ENCODE results near the gene SLC4A8. TPM values are rescaled to one million over a fixed set of nuclear protein-coding genes. Genes with fewer than 3 reads are reported as not detected.

SLC4A8 gene
- total RNA-seq, 1 experiment from 2014 or later = 62.7 TPM

DNA sequence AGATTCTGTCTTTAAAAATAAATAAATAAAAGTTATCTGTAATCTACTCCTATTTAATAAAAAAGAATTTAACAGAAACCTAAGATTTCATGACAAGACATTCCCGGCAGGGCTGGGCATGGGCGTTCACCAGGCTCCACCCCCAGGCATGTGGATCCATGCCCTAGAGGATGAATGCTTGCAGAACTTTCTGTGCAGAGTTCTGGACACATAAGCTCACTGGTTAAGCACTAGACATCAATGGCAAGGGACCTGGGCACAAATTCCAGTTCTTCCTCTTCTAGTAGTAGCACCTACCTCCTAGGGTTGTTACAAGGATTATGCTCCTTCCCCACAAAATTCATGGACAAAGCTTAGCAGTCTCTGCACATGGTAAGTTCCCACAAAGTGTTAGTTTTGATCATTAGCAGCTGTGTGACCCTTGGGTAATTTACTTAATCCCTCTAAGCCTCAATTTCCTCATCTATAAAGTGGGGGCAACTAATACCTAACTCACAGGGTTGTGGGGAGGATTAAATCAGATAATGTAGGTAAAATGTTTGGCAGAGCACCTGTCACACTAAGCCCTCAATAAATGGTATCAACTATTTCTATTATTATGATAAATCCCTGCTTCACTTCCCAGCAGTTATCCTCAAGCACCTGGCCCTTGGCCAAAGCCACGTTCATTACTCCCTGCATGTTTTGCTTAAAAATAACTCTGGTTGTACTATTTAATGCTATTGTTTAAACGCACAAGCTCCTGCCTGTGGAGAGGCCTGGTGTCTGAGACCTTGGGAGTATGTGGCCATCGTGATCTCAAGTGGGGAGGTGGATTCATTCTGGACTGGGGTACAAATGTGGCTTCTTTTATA is 43.2 kb upstream of the SLC4A8 start:
- POLR2A ChIA-PET = interaction anchor here (0.6 kb wide), 1 partner anchor 61 kb away, joined by 8 read pairs; no protein-coding TSS in a partner anchor

DNA sequence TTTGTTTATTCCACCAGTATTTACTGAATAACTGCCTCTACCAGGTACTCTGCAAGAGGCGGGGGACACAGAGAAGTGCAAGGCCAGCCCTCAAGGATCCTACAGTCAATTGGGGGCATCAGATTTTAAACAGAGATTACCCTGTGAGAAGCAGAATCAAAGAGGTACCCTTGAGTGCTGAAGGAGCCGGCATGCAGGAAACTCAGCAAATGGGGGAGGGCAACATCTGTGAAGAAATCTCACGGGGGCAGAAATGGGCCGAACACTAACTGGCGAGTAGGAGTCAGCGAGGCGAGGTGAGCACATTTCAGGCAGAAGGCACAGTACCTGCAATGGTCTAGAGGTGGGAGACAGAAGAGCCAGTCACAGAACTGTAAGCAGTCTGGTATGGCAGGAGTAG is 42.5 kb upstream of the SLC4A8 start:
- Histone ChIP-seq H3K4me3 (ENCODE audit: low read depth, low read length) (no peak overlapping the region), H3K27me3 (replicated peaks; ENCODE audit: control insufficient read depth, insufficient read depth, low read length) (no peaks in the 10 kb centered on the region), H3K4me1 (no peaks in the 10 kb centered on the region), H3K9me3 (no peaks in the 10 kb centered on the region), H3K36me3 (ENCODE audit: control insufficient read depth, insufficient read depth, low read length) (peaks cover 13% of the 10 kb centered on the region)
- ChIA-PET POLR2A (no interaction called here), CTCF (no interaction called here)
- H3K9me3 Mint-ChIP-seq (ENCODE audit: unreplicated experiment) = no peaks in the 10 kb centered on the region
- no peak for DNase-seq
- peak overlapping the region; percentile 34 for H3K27ac Mint-ChIP-seq (ENCODE audit: unreplicated experiment)
- peaks cover 22% of the 10 kb centered on the region for H3K4me1 Mint-ChIP-seq (ENCODE audit: low read depth, unreplicated experiment)
- H3K4me3 Mint-ChIP-seq (ENCODE audit: unreplicated experiment) = no peak overlapping the region
- intact Hi-C loops (cut with micrococcal nuclease; ENCODE audit: unreplicated experiment) = no loop called here
- BruUV-seq (replicated peaks) = no TSS peak
- no peaks in the 10 kb centered on the region for H3K27me3 Mint-ChIP-seq (ENCODE audit: insufficient read depth, unreplicated experiment)
- peaks cover 89% of the 10 kb centered on the region for H3K36me3 Mint-ChIP-seq (ENCODE audit: insufficient read depth, unreplicated experiment)
- TF ChIP-seq, protein P1, sequence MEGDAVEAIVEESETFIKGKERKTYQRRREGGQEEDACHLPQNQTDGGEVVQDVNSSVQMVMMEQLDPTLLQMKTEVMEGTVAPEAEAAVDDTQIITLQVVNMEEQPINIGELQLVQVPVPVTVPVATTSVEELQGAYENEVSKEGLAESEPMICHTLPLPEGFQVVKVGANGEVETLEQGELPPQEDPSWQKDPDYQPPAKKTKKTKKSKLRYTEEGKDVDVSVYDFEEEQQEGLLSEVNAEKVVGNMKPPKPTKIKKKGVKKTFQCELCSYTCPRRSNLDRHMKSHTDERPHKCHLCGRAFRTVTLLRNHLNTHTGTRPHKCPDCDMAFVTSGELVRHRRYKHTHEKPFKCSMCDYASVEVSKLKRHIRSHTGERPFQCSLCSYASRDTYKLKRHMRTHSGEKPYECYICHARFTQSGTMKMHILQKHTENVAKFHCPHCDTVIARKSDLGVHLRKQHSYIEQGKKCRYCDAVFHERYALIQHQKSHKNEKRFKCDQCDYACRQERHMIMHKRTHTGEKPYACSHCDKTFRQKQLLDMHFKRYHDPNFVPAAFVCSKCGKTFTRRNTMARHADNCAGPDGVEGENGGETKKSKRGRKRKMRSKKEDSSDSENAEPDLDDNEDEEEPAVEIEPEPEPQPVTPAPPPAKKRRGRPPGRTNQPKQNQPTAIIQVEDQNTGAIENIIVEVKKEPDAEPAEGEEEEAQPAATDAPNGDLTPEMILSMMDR (IDR thresholded peaks at IDR 0.05; ENCODE audit: insufficient read depth in 1 of 2, low read depth in 1 of 2, low read length in 1 of 2, severe bottlenecking in 1 of 2, unreplicated experiment in 1 of 2) = no peak

More for the DNA sequence above, 43.2 kb upstream of the SLC4A8 start:
- no peak for DNase-seq
- H3K36me3 ChIP-seq (ENCODE audit: control insufficient read depth, insufficient read depth, low read length) = peaks cover 19% of the 10 kb centered on the region
- H3K27me3 ChIP-seq (replicated peaks; ENCODE audit: control insufficient read depth, insufficient read depth, low read length) = no peaks in the 10 kb centered on the region
- no peak overlapping the region for H3K4me3 ChIP-seq (ENCODE audit: low read depth, low read length)
- Mint-ChIP-seq H3K27ac (ENCODE audit: unreplicated experiment) (no peak overlapping the region), H3K27me3 (ENCODE audit: insufficient read depth, unreplicated experiment) (no peaks in the 10 kb centered on the region), H3K36me3 (ENCODE audit: insufficient read depth, unreplicated experiment) (peaks cover 91% of the 10 kb centered on the region), H3K4me3 (ENCODE audit: unreplicated experiment) (no peak overlapping the region), H3K9me3 (ENCODE audit: unreplicated experiment) (no peaks in the 10 kb centered on the region), H3K4me1 (ENCODE audit: low read depth, unreplicated experiment) (peaks cover 18% of the 10 kb centered on the region)
- H3K4me1 ChIP-seq = no peaks in the 10 kb centered on the region
- no TSS peak for BruUV-seq (replicated peaks)
- TF ChIP-seq, protein P1 (IDR thresholded peaks at IDR 0.05; ENCODE audit: insufficient read depth in 1 of 2, low read depth in 1 of 2, low read length in 1 of 2, severe bottlenecking in 1 of 2, unreplicated experiment in 1 of 2) = no peak
- intact Hi-C loops (cut with micrococcal nuclease; ENCODE audit: unreplicated experiment) = no loop called here
- CTCF ChIA-PET = no interaction called here
- H3K9me3 ChIP-seq = no peaks in the 10 kb centered on the region

DNA sequence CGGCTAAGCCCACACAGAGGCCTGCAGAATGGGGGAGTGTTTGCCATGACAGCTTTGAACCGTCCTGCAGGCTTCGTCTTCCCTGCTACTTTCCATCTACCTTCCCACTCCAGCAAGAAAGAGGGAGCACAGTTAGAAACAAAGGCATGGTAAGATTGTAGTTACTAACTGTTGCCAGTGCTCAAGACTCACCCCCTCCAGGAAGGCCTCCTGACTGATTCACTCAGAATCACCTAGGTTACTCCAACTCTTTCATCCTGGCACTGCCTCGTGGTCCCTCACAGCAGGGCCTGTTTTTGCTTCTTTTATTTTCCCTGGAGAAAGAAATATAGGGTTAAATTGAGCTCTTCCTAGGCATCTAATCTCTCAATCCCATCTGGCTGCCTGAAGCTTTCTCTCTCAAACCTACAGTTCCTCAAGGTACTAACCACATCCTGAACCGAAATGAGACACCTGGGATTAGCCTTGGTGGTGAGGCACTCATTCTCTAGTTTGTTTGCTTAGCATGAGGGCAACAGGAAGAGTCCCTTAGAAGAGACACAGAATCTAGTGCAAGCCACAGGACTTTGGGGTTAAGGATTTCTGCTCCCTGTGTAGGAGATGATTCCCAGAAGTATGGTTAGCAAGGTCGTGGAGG is 41.2 kb upstream of the SLC4A8 start:
- Histone ChIP-seq H3K27me3 (replicated peaks; ENCODE audit: control insufficient read depth, insufficient read depth, low read length) (no peaks in the 10 kb centered on the region), H3K9me3 (no peaks in the 10 kb centered on the region), H3K4me3 (ENCODE audit: low read depth, low read length) (no peak overlapping the region), H3K36me3 (ENCODE audit: control insufficient read depth, insufficient read depth, low read length) (peaks cover 10% of the 10 kb centered on the region), H3K4me1 (peaks cover 5% of the 10 kb centered on the region)
- H3K4me3 Mint-ChIP-seq (ENCODE audit: unreplicated experiment) = no peak overlapping the region
- no peak overlapping the region for H3K27ac Mint-ChIP-seq (ENCODE audit: unreplicated experiment)
- no TSS peak for BruUV-seq (replicated peaks)
- no peaks in the 10 kb centered on the region for H3K9me3 Mint-ChIP-seq (ENCODE audit: unreplicated experiment)
- DNase-seq = no peak
- peaks cover 86% of the 10 kb centered on the region for H3K36me3 Mint-ChIP-seq (ENCODE audit: insufficient read depth, unreplicated experiment)
- intact Hi-C loops (cut with micrococcal nuclease; ENCODE audit: unreplicated experiment) = no loop called here
- TF ChIP-seq, protein P1 (IDR thresholded peaks at IDR 0.05; ENCODE audit: insufficient read depth in 1 of 2, low read depth in 1 of 2, low read length in 1 of 2, severe bottlenecking in 1 of 2, unreplicated experiment in 1 of 2) = no peak
- peaks cover 34% of the 10 kb centered on the region for H3K4me1 Mint-ChIP-seq (ENCODE audit: low read depth, unreplicated experiment)
- H3K27me3 Mint-ChIP-seq (ENCODE audit: insufficient read depth, unreplicated experiment) = no peaks in the 10 kb centered on the region
- CTCF ChIA-PET = interaction anchor here (0.6 kb wide), 2 partner anchors 87 to 396 kb away, joined by 3 to 4 read pairs; no protein-coding TSS in a partner anchor
- POLR2A ChIA-PET = interaction anchor here (0.6 to 1.0 kb wide), 2 partner anchors 16 to 36 kb away, joined by 3 read pairs; no protein-coding TSS in a partner anchor
